ENCODE data around the gene CD7.
A peak's percentile ranks its signal among the peaks of the same experiment; 100 is the strongest.

The CD7 gene

DNA sequence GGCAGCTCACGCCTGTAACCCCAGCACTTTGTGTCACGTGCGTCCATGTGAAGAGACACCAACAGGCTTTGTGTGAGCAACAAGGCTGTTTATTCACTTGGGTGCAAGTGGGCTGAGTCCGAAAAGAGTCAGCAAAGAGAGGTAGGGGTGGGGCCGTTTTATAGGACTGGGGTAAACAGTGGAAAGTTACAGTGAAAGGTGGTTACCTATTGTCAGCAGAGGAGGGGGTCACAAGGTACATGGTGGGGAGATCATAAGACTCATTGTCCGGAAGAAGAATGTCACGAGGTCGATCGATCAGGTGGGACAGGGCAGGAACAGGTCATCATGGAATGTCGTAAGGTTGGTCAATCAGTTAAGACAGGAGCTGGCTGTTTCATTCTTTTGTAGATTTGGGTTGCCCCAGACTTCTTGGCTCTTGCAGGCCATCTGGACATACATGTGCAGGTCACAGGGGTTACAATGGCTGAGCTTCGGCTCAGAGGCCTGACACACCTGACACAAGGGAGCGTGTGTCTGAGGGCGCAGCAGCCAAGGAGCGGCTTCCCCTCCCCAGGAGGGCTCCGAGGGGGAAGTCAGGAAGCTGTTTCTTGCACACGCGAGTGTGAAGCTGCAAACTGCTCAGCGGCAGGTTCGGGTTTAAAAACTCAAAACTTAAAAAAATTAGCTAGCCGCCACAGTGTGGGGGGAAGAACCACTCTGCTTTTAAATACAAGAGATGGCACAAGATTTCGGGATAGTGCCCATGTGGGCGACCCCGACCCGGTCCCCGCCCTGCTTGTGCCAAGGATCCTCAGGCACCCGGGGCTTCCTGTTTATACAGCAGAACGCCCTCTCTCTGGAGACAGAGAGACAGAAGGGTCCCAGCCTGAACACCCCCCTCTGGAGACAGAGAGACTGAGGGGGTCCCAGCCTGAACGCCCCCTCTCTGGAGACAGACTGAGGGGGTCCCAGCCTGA lies 29.2 kb upstream of the CD7 start:
- DNase-seq: no peak

DNA sequence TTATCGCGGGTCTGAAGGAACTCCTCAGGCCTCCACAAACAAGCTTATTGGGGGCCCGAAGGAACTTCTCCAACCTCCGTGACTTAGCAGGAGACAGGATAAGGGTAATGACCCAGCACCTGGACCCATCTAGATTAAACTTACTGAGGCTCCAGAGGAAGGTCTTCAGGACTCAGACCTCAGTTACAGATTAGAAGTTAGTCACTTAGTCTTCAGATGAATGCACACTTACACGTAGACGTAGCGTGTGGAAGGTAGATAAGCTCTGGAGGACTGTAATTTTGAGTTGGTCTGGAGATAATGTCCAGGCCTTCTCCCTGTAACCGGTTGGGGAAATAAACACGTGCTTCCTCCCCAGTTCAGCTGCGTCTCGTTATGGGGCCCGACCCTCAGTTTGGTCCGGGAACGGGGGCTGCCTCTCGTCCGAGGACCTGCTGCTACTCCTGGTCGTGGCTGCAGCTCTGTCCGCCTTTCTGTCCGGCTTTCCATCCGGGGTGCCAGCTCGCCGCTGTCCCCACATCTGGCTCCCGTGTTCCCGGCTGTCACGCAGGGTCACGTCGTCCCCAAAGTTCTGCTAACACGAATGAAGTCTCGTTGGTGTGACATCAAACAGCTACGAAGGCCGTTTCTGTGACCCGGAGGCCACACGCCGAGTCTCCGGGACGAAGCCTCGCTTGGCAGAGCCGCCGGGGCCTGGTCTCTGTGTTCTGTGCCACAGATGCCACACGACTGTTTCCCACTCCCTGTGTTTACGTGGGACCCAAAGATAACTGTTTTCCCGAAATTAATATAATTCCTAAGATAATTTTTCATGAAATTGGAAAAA lies 28.0 kb upstream of the CD7 start:
- DNase-seq: no peak

DNA sequence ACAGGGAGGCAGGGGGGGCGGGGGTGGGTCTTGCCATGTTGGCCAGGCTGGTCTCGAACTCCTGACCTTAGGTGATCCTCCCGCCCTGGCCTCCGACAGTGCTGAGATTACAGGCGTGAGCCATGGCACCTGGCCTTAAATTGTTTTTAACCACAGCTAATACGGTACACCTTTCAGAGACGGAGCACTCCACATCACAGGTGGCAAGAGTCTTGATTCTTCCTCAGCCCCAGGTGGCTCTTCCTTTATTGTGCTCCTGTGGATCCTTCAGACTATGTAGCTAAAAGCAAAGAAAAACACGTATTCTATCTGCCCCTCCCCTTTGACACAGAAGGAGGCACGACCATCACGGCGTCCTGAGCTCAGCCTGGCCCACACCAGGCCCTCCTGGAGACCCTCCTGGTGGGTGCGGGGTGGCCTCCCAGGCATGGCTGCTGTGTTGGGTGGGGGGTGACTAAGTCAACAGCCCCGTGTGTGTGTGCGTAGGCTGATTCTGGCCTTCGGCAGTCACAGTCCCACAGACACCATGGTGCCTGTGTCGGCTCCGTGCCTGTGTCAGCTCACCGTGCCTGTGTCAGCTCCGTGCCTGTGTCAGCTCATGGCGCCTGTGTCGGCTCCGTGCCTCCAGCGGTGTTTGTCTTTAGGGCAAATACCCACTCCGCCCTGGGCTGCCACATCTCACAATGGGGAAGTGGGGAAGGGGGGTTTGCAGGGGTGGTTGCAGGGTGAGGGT lies 26.9 kb upstream of the CD7 start:
- DNase-seq: no peak

DNA sequence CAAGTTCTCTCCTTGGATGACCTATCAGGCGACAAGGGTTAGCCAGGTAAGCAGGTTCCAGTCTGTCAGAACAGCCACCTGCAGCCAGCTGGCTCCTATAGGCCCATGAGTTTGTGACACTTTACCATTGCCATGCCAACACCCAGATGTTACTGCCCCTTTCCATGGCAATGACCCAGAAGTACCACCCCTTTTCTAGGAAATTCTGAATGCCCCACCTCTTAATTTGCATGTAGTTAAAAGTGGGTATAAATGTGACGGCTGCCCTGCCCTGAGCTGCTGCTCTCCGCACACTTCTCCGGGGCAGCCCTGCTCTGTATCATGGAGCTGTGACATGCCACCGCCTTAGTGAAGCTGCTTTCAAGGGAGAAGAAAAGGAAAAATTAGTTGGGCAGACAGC lies 26.2 kb upstream of the CD7 start:
- DNase-seq: no peak

DNA sequence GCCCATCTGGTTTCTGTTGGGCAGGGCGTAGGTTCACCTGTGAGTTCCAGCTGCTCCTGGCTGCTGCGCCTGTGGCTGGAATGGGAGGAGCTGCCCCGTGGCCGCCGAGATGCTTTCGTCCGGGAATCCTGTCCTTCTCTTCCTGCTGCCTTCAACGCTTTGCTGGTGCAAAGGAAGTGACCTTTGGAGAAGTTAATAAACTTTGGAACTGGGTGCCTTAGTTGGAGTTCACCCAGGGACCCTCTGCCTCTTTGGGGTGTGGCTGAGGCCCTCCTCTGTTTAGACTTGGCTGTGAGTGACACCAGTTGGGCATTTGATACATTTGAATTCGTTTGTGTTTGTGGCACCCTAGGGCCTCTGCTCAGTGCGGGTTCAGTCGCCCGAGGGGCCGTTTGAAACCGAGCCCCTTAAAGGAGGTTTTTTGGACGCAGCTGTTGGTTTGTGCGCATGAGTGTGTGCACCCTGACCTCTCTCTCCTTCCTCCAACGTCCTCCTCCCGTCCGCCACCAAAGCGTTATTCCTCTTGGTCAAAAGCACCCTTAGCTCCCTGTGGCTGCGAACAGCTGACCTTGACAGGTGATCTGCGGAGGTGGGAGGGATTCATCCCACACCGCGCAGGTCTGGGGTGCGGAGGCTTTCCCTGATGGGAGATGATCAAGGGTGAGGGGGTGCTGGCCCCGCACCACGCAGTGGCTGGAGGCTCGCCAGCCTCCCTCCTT lies 25.1 kb upstream of the CD7 start:
- DNase-seq: no peak

DNA sequence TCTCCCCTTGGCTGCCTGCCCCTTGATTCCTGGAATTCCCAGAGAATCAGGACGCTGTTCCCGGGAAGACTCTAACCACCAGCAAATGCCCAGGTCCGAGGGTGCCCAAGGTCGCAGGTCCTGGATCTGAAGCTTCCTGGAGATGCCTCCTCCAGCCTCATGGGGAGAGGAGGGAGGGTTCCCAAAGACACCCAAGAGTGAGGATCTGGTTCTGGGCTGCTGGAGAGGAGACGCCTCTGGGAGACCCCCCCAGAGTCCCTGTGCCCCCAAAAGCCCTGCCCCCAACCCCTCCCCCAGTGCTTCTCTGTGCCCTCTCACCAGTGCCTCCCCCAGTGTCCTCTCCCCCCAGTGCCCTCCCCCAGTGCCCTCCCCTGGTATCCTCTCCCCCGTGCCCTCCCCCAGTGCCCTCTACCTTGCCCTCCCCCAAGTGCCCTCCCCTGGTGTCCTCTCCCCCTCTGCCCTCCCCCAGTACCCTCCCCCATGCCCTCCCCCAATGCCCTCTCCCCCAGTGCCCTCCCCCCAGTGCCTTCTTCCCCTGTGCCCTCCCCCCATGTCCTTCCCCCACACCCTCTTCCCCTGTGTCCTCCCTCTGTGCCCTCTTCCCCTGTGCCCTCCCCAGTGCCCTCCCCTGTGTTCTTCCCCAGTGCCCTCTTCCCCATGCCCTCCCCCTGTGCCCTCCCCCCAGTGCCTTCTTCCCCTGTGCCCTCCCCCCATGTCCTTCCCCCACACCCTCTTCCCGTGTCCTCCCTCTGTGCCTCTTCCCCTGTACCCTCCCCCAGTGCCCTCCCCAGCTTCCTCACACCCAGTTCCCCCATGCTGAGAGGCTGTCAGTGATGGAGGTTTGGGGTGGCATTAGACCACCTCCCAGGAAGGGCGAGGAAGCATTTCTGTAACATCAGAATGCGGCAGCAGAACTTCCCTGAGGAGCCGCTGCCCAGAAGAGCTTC lies 22.5 kb upstream of the CD7 start:
- DNase-seq: peak; percentile 53

DNA sequence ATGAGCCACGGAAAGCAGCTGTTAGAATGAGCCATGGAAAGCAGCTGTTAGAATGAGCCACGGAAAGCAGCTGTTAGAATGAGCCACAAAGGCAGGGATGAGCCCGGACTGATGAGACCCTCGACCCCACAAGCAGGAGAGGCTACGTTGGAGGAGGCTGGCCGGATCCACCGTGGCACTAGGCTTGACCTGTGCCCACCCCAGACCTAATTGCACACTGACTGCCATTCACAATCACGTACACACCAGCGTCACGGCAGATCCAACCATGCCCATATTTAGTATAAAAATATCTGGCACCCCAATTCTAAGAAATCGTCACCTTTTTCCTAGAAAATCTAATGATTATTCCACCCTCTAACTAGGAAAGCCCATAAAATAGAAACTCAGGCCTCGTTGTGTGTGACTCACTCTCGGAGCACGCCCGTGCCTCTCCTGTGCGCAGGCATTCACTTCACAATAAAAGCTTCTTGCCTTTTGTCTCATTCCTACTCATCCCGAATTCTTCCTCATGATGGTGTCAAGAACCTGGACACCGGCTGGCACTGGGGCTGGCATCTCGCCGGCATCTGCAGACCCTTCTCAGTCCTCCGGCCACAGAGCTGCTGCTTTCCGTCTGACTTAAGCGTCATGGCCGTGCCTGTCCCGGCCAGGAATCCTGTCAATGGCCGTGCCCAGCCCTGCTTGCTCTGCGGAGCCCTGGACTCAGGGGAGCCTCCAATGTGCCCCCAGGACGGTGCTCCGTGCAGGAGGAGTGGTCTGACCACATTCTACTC lies 21.6 kb upstream of the CD7 start:
- DNase-seq: peak; percentile 75

DNA sequence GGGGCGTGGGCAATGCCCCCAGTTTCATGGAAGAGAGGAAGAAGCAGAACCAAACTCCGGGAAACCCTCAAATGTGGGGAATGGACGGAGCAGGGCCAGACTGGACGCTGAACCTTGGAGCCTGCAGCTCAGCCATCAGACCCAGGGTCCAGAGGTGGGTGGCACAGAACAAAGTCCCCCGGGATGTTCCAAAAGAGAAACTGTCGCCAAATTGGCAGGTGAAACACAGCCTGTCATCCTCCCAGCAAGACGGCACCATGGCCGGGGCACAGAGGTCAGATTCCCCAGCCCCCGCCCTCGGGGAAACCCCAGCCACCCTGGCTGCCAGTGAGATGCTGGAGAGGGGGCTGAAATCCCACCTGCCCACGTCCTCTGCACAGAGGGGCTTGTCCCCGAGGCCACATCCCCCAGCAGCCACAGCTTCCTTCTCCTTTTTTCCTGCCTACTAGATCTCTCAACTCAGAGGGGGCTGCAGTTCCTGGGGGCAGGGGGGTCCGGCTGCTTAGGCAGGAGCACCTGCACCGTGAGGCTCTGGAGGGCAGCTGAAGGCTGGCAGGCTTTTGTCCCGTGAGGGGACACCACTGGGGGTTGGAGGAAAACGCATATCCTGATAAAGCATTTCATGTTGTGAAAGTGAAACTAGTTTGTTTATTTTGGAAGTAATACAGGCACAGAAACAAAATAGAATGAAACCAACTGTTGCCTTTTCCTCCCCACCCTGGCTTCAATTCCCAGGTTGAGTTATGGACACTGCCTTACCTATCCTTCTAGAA lies 17.4 kb upstream of the CD7 start:
- no peak for DNase-seq

DNA sequence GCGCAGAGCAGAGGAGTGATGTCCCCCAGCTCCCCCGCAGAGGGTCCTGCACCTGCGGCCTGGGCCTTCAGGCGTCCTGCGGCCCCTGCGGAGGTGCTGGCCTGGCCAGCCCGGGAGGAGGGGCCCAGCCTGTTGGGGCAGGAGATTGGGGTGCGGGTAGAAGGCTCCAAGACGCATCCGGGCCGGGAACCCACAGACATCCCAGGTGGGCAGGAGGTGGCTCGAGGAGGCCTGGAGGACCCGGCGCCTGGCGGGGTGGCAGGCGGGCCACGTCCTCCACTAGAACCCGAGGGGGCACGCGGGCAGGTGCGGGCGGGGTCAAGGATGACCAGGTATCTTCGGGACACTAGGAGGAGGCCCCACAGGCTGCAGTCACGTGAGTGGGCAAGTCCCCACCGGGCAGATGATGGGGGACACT lies 16.8 kb upstream of the CD7 start:
- DNase-seq: no peak

DNA sequence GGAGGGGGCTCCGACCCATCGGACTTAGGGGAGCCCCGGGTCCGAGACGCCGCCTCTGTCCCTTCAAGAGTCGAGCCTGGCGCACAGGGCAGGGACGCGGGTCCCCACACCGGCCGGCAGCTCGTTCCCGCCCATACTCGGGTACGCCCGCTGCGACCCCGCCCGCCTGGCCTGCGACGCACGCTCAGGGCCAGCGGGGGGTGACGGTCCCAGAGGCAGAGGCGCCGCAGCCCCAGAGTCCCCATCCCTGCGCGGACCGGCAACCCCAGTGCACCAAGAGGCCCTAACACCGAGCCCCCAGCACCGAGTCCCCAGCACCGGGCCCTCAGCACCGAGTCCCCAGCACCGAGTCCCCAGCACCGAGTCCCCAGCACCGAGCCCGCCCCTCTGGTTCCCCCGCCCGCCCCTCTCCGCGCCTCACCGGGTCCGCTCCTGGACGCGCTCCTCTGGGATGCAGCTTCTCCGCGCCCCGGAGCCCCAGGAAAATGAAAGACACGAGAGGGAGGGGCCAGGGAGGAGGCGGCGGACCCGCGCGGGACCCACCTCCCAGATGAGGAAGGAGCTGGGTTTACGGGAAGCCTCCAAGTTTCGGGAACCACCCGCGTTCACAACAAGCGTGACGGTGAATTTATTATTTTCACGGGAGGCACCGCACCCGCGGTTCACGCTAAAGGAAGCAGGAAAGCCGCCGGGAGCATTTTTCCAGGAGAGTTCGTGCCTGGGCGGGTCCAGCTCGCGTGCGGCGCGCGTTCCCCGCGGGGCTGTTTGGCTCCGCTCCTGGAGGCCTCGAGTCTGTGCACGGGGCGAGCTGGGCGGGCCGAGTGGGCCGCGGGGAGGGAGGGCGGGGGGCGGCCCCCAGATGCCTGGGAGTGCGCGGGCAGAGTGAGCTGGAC lies 16.1 kb upstream of the CD7 start, which contains the start of gene SECTM1:
SECTM1 (minus strand) TSS at position 488 of the 893 bp plus-strand sequence. CDS start 6,526 bp downstream, outside the sequence.
- DNase-seq: peak; percentile 23

DNA sequence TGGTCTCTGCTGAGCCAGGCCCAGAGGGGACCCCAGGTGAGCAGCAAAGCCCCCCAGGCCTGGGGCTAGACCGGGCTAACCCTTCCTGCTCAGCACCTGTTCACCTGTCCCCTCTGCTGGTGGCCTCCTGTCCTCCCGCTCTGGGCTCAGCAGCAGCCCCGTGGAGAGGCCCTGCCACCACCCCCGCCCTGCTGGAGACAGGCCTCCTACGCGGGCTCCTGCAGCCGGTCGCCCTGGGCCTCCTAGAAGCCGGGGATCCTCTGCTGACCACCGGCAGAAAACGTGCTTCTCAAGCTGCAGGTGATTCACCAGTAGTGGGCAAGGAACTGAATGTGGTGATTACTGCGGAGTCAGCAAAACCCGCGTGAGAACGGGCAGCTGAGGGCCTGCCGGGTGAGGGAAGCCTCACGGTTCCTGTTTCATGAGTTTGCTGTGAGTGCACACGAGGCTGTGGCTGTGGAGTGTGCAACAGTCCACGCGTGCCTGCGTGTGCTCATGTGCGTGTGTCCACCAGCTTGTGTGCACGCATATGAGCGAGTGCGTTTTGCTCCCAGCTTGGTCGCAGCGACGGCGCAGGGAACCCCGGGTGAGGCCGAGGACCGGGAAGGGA lies 15.4 kb upstream of the CD7 start:
- DNase-seq: no peak

DNA sequence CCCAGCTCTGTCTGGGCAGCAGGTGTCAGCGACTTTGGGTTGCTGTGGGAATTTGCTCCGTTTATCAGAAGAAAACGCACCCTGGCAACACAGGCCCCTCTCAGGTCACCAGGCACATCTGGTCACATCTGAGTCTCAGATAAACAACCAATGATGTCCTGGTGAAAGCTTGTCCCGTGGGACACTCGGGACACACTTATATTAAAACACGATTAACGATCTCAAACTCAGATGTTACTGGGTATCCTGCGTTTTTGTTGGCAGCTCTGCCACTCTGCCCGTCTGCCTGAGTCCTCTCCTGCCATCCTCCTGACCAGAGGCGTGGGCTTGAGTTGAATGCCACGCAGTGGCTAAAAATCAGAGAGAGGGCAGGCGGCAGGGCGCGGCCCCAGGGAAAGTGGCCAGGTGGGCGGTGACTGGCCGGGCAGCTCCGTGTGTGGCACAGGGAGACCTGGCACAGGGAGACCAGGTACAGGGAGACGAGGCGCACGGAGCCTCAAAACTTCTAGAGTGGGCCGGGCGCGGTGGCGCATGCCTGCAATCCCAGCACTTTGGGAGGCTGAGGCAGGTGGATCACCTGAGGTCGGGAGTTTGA lies 14.0 kb upstream of the CD7 start:
- no peak for DNase-seq

DNA sequence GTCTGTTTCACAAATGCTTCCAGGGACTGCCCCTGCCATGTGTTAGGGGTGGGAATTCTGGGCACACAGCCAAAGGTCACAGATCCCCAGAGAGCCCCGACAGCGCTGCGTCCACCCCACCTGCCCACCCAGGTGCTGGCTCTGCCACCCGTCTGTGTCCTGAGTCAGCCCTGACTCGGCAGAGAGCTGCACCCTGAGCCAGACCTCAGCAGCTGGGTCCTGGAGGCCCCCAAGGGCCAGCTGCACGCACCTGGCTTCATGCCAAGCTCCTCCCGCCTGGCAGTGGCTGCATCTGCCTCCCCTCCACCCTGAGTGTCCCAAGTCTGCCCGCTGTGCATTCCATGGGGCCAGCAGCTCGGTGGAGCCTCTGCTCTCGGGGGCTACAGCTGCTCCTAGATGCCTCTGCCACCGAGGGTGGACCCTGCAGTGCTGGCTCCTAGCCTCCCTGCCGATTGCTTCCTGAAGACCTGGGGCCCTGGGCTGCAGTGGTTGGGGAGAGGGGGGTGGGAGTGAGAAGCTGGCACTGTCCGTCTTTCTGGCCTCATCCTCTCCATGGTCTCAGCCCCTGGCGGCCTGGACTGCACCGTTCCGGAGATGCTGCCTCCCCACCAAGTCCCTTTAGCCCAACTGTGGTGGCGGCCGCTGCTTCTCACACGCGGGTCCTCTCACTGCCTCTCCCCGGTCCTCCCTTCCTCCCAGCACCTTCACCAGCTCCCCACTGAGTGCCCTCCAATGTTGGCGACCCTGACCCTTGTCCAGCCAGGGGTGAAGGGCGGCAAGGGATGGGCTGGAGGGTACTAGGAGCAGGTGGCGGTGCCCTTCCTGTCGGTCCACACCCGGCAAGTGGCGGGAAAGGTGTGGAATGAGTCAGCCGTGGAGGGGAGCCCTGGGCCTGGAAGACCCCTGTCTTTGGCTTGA lies 13.2 kb upstream of the CD7 start:
- peak; percentile 39 for DNase-seq

DNA sequence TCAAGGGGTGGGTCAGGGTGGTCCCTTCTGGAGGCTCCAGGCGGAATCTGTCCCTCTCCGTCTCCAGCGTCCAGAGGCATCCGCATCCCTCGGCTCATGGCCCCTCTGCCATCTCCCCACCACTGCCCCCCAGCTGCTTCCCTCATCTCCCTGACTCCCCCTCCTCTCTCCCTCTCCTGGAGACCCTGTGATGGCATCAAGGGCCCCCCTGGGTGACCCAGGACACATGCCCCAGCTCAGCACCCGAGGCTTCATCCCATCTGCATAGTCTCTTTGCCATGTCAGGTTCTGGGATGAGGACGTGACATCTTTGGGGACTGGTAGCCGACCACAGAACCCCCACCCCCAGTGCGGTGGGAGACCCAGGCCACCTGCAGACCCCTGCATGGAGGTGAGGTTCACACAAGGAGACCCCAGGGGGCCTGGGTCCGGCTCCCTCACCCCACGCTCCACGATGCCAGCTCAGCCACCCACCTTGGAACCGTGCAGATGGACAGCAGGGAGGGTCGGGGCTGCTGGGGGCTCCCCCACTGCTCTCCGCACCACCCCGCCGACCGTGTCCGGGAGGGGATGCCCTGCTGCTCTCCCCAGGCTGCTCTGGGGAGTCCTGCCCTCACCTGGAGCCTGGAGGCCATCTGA lies 12.4 kb upstream of the CD7 start:
- DNase-seq: no peak

DNA sequence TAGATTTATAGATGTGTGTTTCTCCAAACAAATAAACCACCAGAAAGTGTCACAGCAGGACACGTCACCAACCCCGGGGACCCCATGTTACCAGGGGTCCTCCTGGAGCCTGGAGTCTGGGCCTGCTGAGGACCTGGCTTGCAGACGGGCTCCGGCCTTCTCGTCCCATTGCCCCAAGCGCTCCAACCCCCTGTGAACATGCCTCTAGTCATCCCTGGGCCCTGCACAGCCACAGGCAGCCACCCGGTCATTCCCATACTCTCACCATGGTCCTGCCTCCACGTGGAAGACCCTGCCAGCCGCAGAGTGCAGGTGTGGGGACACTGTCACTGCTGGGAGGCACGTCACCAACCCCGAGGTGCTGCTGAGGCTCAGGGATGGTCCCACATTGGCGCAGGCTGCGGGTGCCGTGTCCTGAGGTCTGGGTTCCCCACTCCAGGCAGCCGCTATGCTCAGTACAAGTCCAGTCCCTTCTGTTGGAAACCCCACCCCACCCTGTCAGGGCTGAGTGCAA lies 11.6 kb upstream of the CD7 start:
- no peak for DNase-seq

Measured in fibroblast of skin of abdomen (primary cell).